Measurements from ENCODE around the gene MPND. TPM values are rescaled to one million over a fixed set of nuclear protein-coding genes. Genes with fewer than 3 reads are reported as not detected.

The MPND gene
- total RNA-seq, 1 experiment from 2014 or later = 24.3 TPM

DNA sequence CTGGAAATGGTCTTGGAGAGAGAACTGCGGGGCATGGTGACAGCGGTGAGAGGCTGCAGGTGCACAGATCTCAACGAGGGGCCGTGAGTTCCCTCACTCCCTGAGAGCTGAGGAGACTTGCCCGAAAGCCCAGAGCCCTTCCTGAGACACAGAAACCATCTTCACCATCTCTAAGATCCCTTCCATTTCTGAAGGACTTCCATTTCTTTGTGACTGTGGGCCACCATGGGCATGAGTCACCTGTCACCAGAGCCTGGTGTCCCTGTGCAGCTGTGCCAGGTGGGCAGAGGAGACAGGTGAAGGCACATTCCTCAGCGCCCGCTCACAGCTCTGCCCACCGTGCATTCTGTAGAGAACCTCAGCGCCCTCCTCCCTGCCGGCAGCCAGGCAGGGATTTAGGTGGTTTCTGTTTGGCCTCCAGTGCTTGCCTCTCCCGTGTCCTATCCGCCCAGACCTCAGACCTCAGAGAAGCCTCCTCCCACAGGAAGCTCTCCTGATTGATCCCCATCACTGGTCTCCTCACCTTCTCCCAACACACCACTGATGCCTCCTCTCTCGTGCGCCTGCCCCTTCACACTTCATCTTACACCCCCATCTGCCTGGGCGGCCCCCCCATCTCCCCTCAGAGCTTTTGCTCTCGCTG, 32.8 kb downstream of the MPND start:
- no peaks in the 10 kb centered on the region for H3K27me3 ChIP-seq (ENCODE audit: insufficient read depth, low read length)
- RAD21 ChIA-PET (ENCODE audit: low non-redundant PET in 1 of 2, low total read pairs in 2 of 2, uncharacterized antibody in 2 of 2, unreplicated experiment in 2 of 2) = interaction anchor here (1.0 to 1.2 kb wide), 2 partner anchors 33 to 95 kb away, joined by 3 read pairs; partner anchors contain the start of gene HDGFL2 (in 1 of the 2)
- POLR2A ChIA-PET = interaction anchor here (1.0 kb wide), 1 partner anchor 33 kb away, joined by 5 read pairs; the partner anchor contains the start of gene MPND
- no peak overlapping the region for H2AFZ ChIP-seq (ENCODE audit: low read depth, low read length, poor library complexity, severe bottlenecking)
- peaks cover 69 to 85% of the 10 kb centered on the region in 2 experiments for H3K4me1 ChIP-seq (ENCODE audit: control insufficient read depth in 1 of 2, insufficient read depth in 2 of 2, low read length in 2 of 2)
- H3K27ac ChIP-seq (ENCODE audit: low read depth, low read length) = peak overlapping the region; percentile 99
- no peaks in the 10 kb centered on the region for H3K36me3 ChIP-seq (ENCODE audit: control insufficient read depth in 1 of 2, insufficient read depth in 2 of 2, low read length in 2 of 2)
- DNase-seq (ENCODE audit: low read depth, low spot score) (no peak), ATAC-seq (peak; percentile 18)
- no TSS peak for BruUV-seq (replicated peaks)
- peak overlapping the region; percentile 77 for H3K9ac ChIP-seq (ENCODE audit: low read length)
- no peaks in the 10 kb centered on the region for H3K9me3 ChIP-seq (ENCODE audit: control insufficient read depth in 1 of 2, insufficient read depth in 1 of 2, low read depth in 1 of 2, low read length in 2 of 2)
- H3K9me2 ChIP-seq (ENCODE audit: insufficient read depth) = no peaks in the 10 kb centered on the region
- peaks cover 3% of the 10 kb centered on the region; the same call in 1 of the 2 replicates for H4K20me1 ChIP-seq (ENCODE audit: insufficient read depth)
- peak overlapping the region; percentile 97 for H3K4me2 ChIP-seq (ENCODE audit: low read length)
- peak overlapping the region in 1 of 2 experiments; percentile 58; a peak in 2 of 4 replicates for H3K4me3 ChIP-seq (replicated peaks in 1 of 2; ENCODE audit: low read depth in 1 of 2, low read length in 2 of 2)
- CTCF ChIA-PET = interaction anchor here (0.6 to 2.6 kb wide), 7 partner anchors 13 to 149 kb away, joined by 3 to 13 read pairs (median 5); partner anchors contain the start of genes CHAF1A and SH3GL1
- intact Hi-C loops (cut with micrococcal nuclease) = loop anchor here (2.0 kb wide), 1 partner anchor 25 kb away; the partner anchor contains the start of gene SH3GL1
- TF ChIP-seq SIN3A (IDR thresholded peaks at IDR 0.05; ENCODE audit: low read depth) = peak; percentile 46; the same call in 1 of the 2 replicates
- TF ChIP-seq ZNF274 (IDR thresholded peaks at IDR 0.05; ENCODE audit: low read depth, low read length) = no peak
- TF ChIP-seq, protein P1, sequence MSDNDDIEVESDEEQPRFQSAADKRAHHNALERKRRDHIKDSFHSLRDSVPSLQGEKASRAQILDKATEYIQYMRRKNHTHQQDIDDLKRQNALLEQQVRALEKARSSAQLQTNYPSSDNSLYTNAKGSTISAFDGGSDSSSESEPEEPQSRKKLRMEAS (IDR thresholded peaks at IDR 0.05) = peak; percentile 23; the same call in 1 of the 2 replicates
- TF ChIP-seq YY1 (IDR thresholded peaks at IDR 0.05; ENCODE audit: extremely low read depth, insufficient replicate concordance, low read depth, low read length) = no peak
- 0 out of 2 replicates have a peak, but pooled peaks have one; percentile 26 for TF ChIP-seq FOSL1 (IDR thresholded peaks at IDR 0.05; ENCODE audit: low read depth)
- peaks cover 90% of the 10 kb centered on the region for H3K79me2 ChIP-seq (ENCODE audit: insufficient read depth, low read length)

DNA sequence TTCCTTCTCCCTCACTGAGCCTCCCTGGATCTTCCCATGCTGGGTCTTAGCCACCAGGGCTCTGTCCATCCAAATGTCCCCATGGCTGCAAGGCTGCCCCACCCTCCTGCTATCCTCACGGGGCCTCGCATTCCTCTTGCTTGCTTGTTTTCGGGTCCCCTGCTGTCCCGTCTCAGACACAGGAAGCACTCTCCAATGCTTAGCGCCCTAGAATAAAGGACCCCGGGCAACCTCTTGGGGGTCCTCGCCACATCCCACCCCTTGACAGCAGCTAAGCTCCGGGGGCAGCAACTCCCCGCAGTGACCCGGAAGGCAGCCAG, 33.3 kb downstream of the MPND start:
- BruUV-seq (replicated peaks) = no TSS peak
- no peaks in the 10 kb centered on the region for H3K27me3 ChIP-seq (ENCODE audit: insufficient read depth, low read length)
- H3K79me2 ChIP-seq (ENCODE audit: insufficient read depth, low read length) = peaks cover 85% of the 10 kb centered on the region
- CTCF ChIA-PET = interaction anchor here (0.6 to 1.1 kb wide), 3 partner anchors 24 to 149 kb away, joined by 3 read pairs; partner anchors contain the start of gene CHAF1A
- H3K4me1 ChIP-seq (ENCODE audit: control insufficient read depth in 1 of 2, insufficient read depth in 2 of 2, low read length in 2 of 2) = peaks cover 69 to 88% of the 10 kb centered on the region in 2 experiments
- peaks cover 3% of the 10 kb centered on the region; the same call in 1 of the 2 replicates for H4K20me1 ChIP-seq (ENCODE audit: insufficient read depth)
- H3K4me2 ChIP-seq (ENCODE audit: low read length) = peak overlapping the region; percentile 97
- H3K27ac ChIP-seq (ENCODE audit: low read depth, low read length) = peak overlapping the region; percentile 99
- no peak overlapping the region for H2AFZ ChIP-seq (ENCODE audit: low read depth, low read length, poor library complexity, severe bottlenecking)
- RAD21 ChIA-PET (ENCODE audit: low non-redundant PET in 1 of 2, low total read pairs in 2 of 2, uncharacterized antibody in 2 of 2, unreplicated experiment in 2 of 2) = no interaction called here
- peak overlapping the region in 1 of 2 experiments; percentile 58; a peak in 1 of 4 replicates for H3K4me3 ChIP-seq (replicated peaks in 1 of 2; ENCODE audit: low read depth in 1 of 2, low read length in 2 of 2)
- DNase-seq (ENCODE audit: low read depth, low spot score) = no peak
- H3K9ac ChIP-seq (ENCODE audit: low read length) = peak overlapping the region; percentile 77
- ATAC-seq = no peak
- no peaks in the 10 kb centered on the region for H3K9me2 ChIP-seq (ENCODE audit: insufficient read depth)
- no peaks in the 10 kb centered on the region for H3K9me3 ChIP-seq (ENCODE audit: control insufficient read depth in 1 of 2, insufficient read depth in 1 of 2, low read depth in 1 of 2, low read length in 2 of 2)
- H3K36me3 ChIP-seq (ENCODE audit: control insufficient read depth in 1 of 2, insufficient read depth in 2 of 2, low read length in 2 of 2) = no peaks in the 10 kb centered on the region
- intact Hi-C loops (cut with micrococcal nuclease) = loop anchor here (2.0 kb wide), 1 partner anchor 24 kb away; the partner anchor contains the start of gene SH3GL1
- POLR2A ChIA-PET = interaction anchor here (1.2 kb wide), 1 partner anchor 34 kb away, joined by 3 read pairs; the partner anchor contains the start of gene MPND
- TF ChIP-seq RAD21 (IDR thresholded peaks at IDR 0.05; ENCODE audit: low read depth) = no peak
